Mesenchymal stem cell (in vitro differentiated cells and primary cell): Measurements from ENCODE around the gene TMEM176B. TPM values are rescaled to one million over a fixed set of nuclear protein-coding genes. Genes with fewer than 3 reads are reported as not detected.

Source experiments
- DNase-seq: peaks from one replicate; pipeline ENCODE4 v3.0.0-alpha.2; 2013
- H2AFZ ChIP-seq: one replicate; pipeline ENCODE4 v1.6.1; 2013; ENCODE audit warnings: low read depth, mild to moderate bottlenecking, control low read depth, inconsistent platforms, low read length, moderate library complexity
- H2AK5ac ChIP-seq: 2 replicates; pipeline ENCODE4 v1.6.1; 2013; ENCODE audit warnings: low read length, moderate library complexity, mild to moderate bottlenecking, inconsistent platforms; ENCODE audit not compliant: severe bottlenecking
- H2BK120ac ChIP-seq: one replicate; pipeline ENCODE4 v1.6.1; 2013; ENCODE audit warnings: low read depth, mild to moderate bottlenecking, inconsistent platforms, low read length, moderate library complexity
- H2BK12ac ChIP-seq, 2 experiments: one replicate each; pipeline ENCODE4 v1.6.1; 2013; ENCODE audit warnings: inconsistent platforms in 2 of 2, low read length in 2 of 2, mild to moderate bottlenecking in 2 of 2, moderate library complexity in 2 of 2, control low read depth in 1 of 2
- H2BK15ac ChIP-seq: one replicate; pipeline ENCODE4 v1.6.1; 2013; ENCODE audit warnings: mild to moderate bottlenecking, low read depth, inconsistent platforms; ENCODE audit not compliant: poor library complexity, severe bottlenecking
- H2BK5ac ChIP-seq: 2 replicates; pipeline ENCODE4 v1.6.1; 2013; ENCODE audit warnings: low read depth, mild to moderate bottlenecking, low read length, control low read depth, inconsistent platforms; ENCODE audit not compliant: poor library complexity, severe bottlenecking
- H3K14ac ChIP-seq, 2 experiments: one replicate each; pipeline ENCODE4 v1.6.1; 2013; ENCODE audit warnings: inconsistent platforms in 2 of 2, low read length in 2 of 2, control low read depth in 1 of 2, mild to moderate bottlenecking in 1 of 2, moderate library complexity in 1 of 2
- H3K18ac ChIP-seq, 2 experiments: one replicate each; pipeline ENCODE4 v1.6.1; 2013; ENCODE audit warnings: inconsistent platforms in 2 of 2, low read length in 2 of 2, control low read depth in 1 of 2, low read depth in 1 of 2, mild to moderate bottlenecking in 1 of 2
- H3K23ac ChIP-seq, 2 experiments: one replicate each; pipeline ENCODE4 v1.6.1; 2013; ENCODE audit warnings: inconsistent platforms in 2 of 2, low read length in 2 of 2, mild to moderate bottlenecking in 2 of 2, moderate library complexity in 2 of 2, control low read depth in 1 of 2
- H3K27ac ChIP-seq: 2 replicates; pipeline ENCODE4 v1.5.1; 2013; ENCODE audit warnings: mild to moderate bottlenecking, moderate library complexity, low read length, control low read depth, inconsistent platforms; ENCODE audit not compliant: poor library complexity, severe bottlenecking
- H3K27me3 ChIP-seq, 2 experiments: 2 replicates each; pipeline versions ENCODE4 v1.6.1 to v1.7.0; 2013; ENCODE audit warnings: low read length in 2 of 2, mild to moderate bottlenecking in 2 of 2, moderate library complexity in 2 of 2, control low read depth in 1 of 2, inconsistent platforms in 1 of 2; ENCODE audit not compliant: control insufficient read depth in 1 of 2, insufficient read depth in 1 of 2
- H3K36me3 ChIP-seq, 2 experiments: 2 replicates each; pipeline versions ENCODE4 v1.6.1 to v1.7.0; 2013; ENCODE audit warnings: low read length in 2 of 2, control low read depth in 1 of 2, inconsistent platforms in 1 of 2, low read depth in 1 of 2, mild to moderate bottlenecking in 1 of 2; ENCODE audit not compliant: insufficient read depth in 2 of 2, control insufficient read depth in 1 of 2
- H3K4ac ChIP-seq, 2 experiments: one replicate each; pipeline ENCODE4 v1.6.1; 2013; ENCODE audit warnings: inconsistent platforms in 2 of 2, low read length in 2 of 2, mild to moderate bottlenecking in 2 of 2, moderate library complexity in 2 of 2, control low read depth in 1 of 2, low read depth in 1 of 2
- H3K4me1 ChIP-seq: 2 replicates; pipeline ENCODE4 v1.6.1; 2013; ENCODE audit warnings: low read depth, low read length, control low read depth; ENCODE audit not compliant: control insufficient read depth, insufficient read depth
- H3K4me2 ChIP-seq: 2 replicates; pipeline ENCODE4 v1.6.1; 2013; ENCODE audit warnings: low read length, mild to moderate bottlenecking, inconsistent platforms; ENCODE audit not compliant: poor library complexity, severe bottlenecking
- H3K4me3 ChIP-seq, 2 experiments: 2 replicates each; pipeline versions ENCODE4 v1.5.1 to v1.7.0; 2013; ENCODE audit warnings: low read length in 2 of 2, mild to moderate bottlenecking in 2 of 2, control low read depth in 1 of 2, low read depth in 1 of 2; ENCODE audit not compliant: insufficient read depth in 1 of 2
- H3K79me1 ChIP-seq: replicated peaks from 2 replicates; pipeline ENCODE4 v1.6.1; 2013; ENCODE audit warnings: mild to moderate bottlenecking, control low read depth, low read length, inconsistent platforms; ENCODE audit not compliant: poor library complexity, severe bottlenecking
- H3K9ac ChIP-seq: 2 replicates; pipeline ENCODE4 v1.7.0; 2013; ENCODE audit warnings: mild to moderate bottlenecking, low read length, moderate library complexity
- H3K9me3 ChIP-seq: 2 replicates; pipeline ENCODE4 v1.7.0; 2013; ENCODE audit warnings: mild to moderate bottlenecking, low read length; ENCODE audit not compliant: control insufficient read depth
- H4K8ac ChIP-seq: one replicate; pipeline ENCODE4 v1.6.1; 2013; ENCODE audit warnings: inconsistent platforms, mild to moderate bottlenecking, low read length, moderate library complexity
- H4K91ac ChIP-seq: one replicate; pipeline ENCODE4 v1.6.1; 2013; ENCODE audit warnings: mild to moderate bottlenecking, low read length, inconsistent platforms
- whole genome bisulfite sequencing: methylation state at CpG from one replicate; pipeline ENCODE4 v1.1.7; 2013; ENCODE audit warnings: mixed read lengths; 5-methylcytosine and 5-hydroxymethylcytosine counted together
- polyA plus RNA-seq, 2 experiments: library from polyadenylated mRNA; stranded (reverse); fragments of 200-250 nt; gene quantifications; one replicate each; pipeline ENCODE4 v1.2.3, GENCODE V29; 2013

The TMEM176B gene
- polyA plus RNA-seq (2013, experiment 1 of 2) = 5.5 TPM
- 5.8 TPM for polyA plus RNA-seq (2013, experiment 2 of 2)

GRCh38 chr7:150799741-150800580 lies at the start of gene TMEM176B:
TMEM176B (minus strand) TSS chr7:150800364; CDS start chr7:150796569, 3,795 bp downstream.
- H2BK5ac ChIP-seq = no peak within 1 kb of the TSS
- 18% methylated on average over 47 of the region's 75 CpGs for WGBS

GRCh38 chr7:150849204-150849775 lies 49.1 kb upstream of the TMEM176B start:
- Histone ChIP-seq H2BK5ac (no peak overlapping the region), H2BK15ac (no peak overlapping the region), H3K9ac (no peak overlapping the region), H3K14ac (no peak overlapping the region), H3K18ac (no peak overlapping the region), H3K79me1 (no peaks in the 10 kb centered on the region), H4K8ac (no peak overlapping the region), H3K4me1 (no peaks in the 10 kb centered on the region), H2AFZ (no peak overlapping the region), H3K23ac (no peak overlapping the region), H3K27ac (no peak overlapping the region), H2AK5ac (no peak overlapping the region), H3K27me3 (peaks cover 0 to 18% of the 10 kb centered on the region in 2 experiments), H2BK12ac (no peak overlapping the region), H2BK120ac (no peak overlapping the region), H3K4me3 (no peak overlapping the region), H3K4ac (no peak overlapping the region), H3K36me3 (no peaks in the 10 kb centered on the region), H3K4me2 (no peak overlapping the region), H3K9me3 (no peaks in the 10 kb centered on the region), H4K91ac (no peak overlapping the region)
- no peak for DNase-seq
- WGBS = 67% methylated on average over 10 of the region's 10 CpGs

More at GRCh38 chr7:150799741-150800580, at the start of gene TMEM176B:
- Histone ChIP-seq H4K91ac (no peak within 1 kb of the TSS), H3K4ac (no peak within 1 kb of the TSS), H2BK15ac (no peak within 1 kb of the TSS), H3K79me1 (no peaks in the 10 kb centered on the region), H2AFZ (no peak within 1 kb of the TSS), H3K36me3 (no peaks in the 10 kb centered on the region), H3K14ac (no peak within 1 kb of the TSS), H3K9ac (no peak within 1 kb of the TSS), H2AK5ac (no peak within 1 kb of the TSS), H4K8ac (no peak within 1 kb of the TSS), H3K27ac (no peak within 1 kb of the TSS), H3K4me2 (no peak within 1 kb of the TSS), H3K27me3 (peaks cover 16 to 61% of the 10 kb centered on the region in 2 experiments), H3K23ac (no peak within 1 kb of the TSS), H3K4me1 (no peaks in the 10 kb centered on the region), H2BK120ac (no peak within 1 kb of the TSS), H2BK12ac (no peak within 1 kb of the TSS), H3K4me3 (no peak within 1 kb of the TSS), H3K9me3 (no peaks in the 10 kb centered on the region), H3K18ac (no peak within 1 kb of the TSS)
- no peak for DNase-seq

GRCh38 chr7:150848561-150849115 lies 48.5 kb upstream of the TMEM176B start:
- no peaks in the 10 kb centered on the region for H3K79me1 ChIP-seq
- no peak overlapping the region for H4K8ac ChIP-seq
- no peak overlapping the region for H3K4me3 ChIP-seq
- H4K91ac ChIP-seq = no peak overlapping the region
- DNase-seq = no peak
- no peak overlapping the region for H3K18ac ChIP-seq
- no peak overlapping the region for H2BK120ac ChIP-seq
- no peak overlapping the region for H2BK12ac ChIP-seq
- H2BK5ac ChIP-seq = no peak overlapping the region
- H3K4me1 ChIP-seq = no peaks in the 10 kb centered on the region
- no peak overlapping the region for H3K4me2 ChIP-seq
- no peaks in the 10 kb centered on the region for H3K36me3 ChIP-seq
- no peak overlapping the region for H3K14ac ChIP-seq
- H3K23ac ChIP-seq = no peak overlapping the region
- no peak overlapping the region for H2AK5ac ChIP-seq
- no peak overlapping the region for H3K4ac ChIP-seq
- H3K9me3 ChIP-seq = no peaks in the 10 kb centered on the region
- 52% methylated on average over 3 of the region's 3 CpGs for WGBS
- no peak overlapping the region for H2BK15ac ChIP-seq
- H2AFZ ChIP-seq = no peak overlapping the region
- no peak overlapping the region for H3K9ac ChIP-seq
- H3K27me3 ChIP-seq = peaks cover 0 to 16% of the 10 kb centered on the region in 2 experiments
- H3K27ac ChIP-seq = no peak overlapping the region

- no peak overlapping the region for H2BK120ac ChIP-seq
- H3K9ac ChIP-seq = no peak overlapping the region
- no peaks in the 10 kb centered on the region for H3K4me1 ChIP-seq
- H3K9me3 ChIP-seq = no peaks in the 10 kb centered on the region
- DNase-seq = no peak
- no peak overlapping the region for H3K14ac ChIP-seq
- no peak overlapping the region for H2AFZ ChIP-seq
- no peak overlapping the region for H2AK5ac ChIP-seq
- 79% methylated on average over 8 of the region's 8 CpGs for WGBS
- H3K79me1 ChIP-seq = no peaks in the 10 kb centered on the region
- peaks cover 0 to 16% of the 10 kb centered on the region in 2 experiments for H3K27me3 ChIP-seq
- H3K36me3 ChIP-seq = no peaks in the 10 kb centered on the region
- H3K23ac ChIP-seq = no peak overlapping the region
- no peak overlapping the region for H3K18ac ChIP-seq
- H2BK5ac ChIP-seq = no peak overlapping the region
- H4K8ac ChIP-seq = no peak overlapping the region
- no peak overlapping the region for H3K4ac ChIP-seq
- no peak overlapping the region for H3K27ac ChIP-seq
- H3K4me3 ChIP-seq = no peak overlapping the region
- no peak overlapping the region for H2BK12ac ChIP-seq
- H3K4me2 ChIP-seq = no peak overlapping the region
- no peak overlapping the region for H2BK15ac ChIP-seq
- H4K91ac ChIP-seq = no peak overlapping the region
Measured at GRCh38 chr7:150848111-150848510, 47.9 kb upstream of the TMEM176B start.
